ENCODE measurements around the gene PRR35.

Gene PRR35

GRCh38 chr16:560204-560700, at the start of gene PRR35:
Gene PRR35 (plus strand): TSS chr16:560394. CDS start chr16:563295, 2,901 bp downstream.
- DNase-seq: no peak

- DNase-seq: no peak
These were observed 47.4 kb upstream of the PRR35 start for GRCh38 chr16:512802-513201.

- DNase-seq: no peak
These were observed 46.2 kb upstream of the PRR35 start for GRCh38 chr16:513950-514349.

GRCh38 chr16:515175-515938, 44.8 kb upstream of the PRR35 start:
- DNase-seq: no peak

GRCh38 chr16:515939-516226, 44.3 kb upstream of the PRR35 start:
- DNase-seq: no peak

- DNase-seq: no peak
These were observed 43.9 kb upstream of the PRR35 start for GRCh38 chr16:516301-516700.

GRCh38 chr16:518858-519257, 41.3 kb upstream of the PRR35 start:
- no peak for DNase-seq

GRCh38 chr16:519425-519824, 40.8 kb upstream of the PRR35 start:
- DNase-seq: no peak

GRCh38 chr16:519841-520687, 40.1 kb upstream of the PRR35 start:
- no peak for DNase-seq

- DNase-seq: no peak
These were observed 39.3 kb upstream of the PRR35 start for GRCh38 chr16:520847-521246.

- no peak for DNase-seq
These were observed 38.6 kb upstream of the PRR35 start for GRCh38 chr16:521381-522210.

GRCh38 chr16:522320-523096, 37.7 kb upstream of the PRR35 start:
- no peak for DNase-seq

GRCh38 chr16:523097-523741, 37.0 kb upstream of the PRR35 start:
- DNase-seq: no peak

- no peak for DNase-seq
These were observed 35.7 kb upstream of the PRR35 start for GRCh38 chr16:524274-525040.

- no peak for DNase-seq
These were observed 35.1 kb upstream of the PRR35 start for GRCh38 chr16:525123-525519.

GRCh38 chr16:525520-526180, 34.5 kb upstream of the PRR35 start:
- DNase-seq: no peak

- DNase-seq: no peak
These were observed 33.8 kb upstream of the PRR35 start for GRCh38 chr16:526181-527014.

GRCh38 chr16:527015-527903, 32.9 kb upstream of the PRR35 start, which contains the start of gene CAPN15:
Gene CAPN15 (plus strand): TSS chr16:527712. CDS start chr16:546839, 19,127 bp downstream.
- peak; percentile 66 for DNase-seq

All from 8988T (cell line).